A673 (cell line): ENCODE data around the gene ABHD10.

ENCODE experiments used
- EZH2 ChIP-seq: fragments of 200-600 bp; sonication (generic); IDR thresholded peaks from 2 replicates; pipeline ENCODE4 v1.6.1; 2017; ENCODE audit warnings: borderline replicate concordance, low read depth, mild to moderate bottlenecking, mixed read lengths, antibody characterized with exemption, low read length; ENCODE audit not compliant: poor library complexity, severe bottlenecking
- TF ChIP-seq, protein P1 (sequence below): fragments of 300-800, 200-600 bp; sonication (generic); conservative IDR thresholded peaks from 2 replicates; pipeline ENCODE4 v1.5.1; 2017; ENCODE audit warnings: low read depth, mild to moderate bottlenecking, antibody characterized with exemption, low read length, moderate library complexity, mixed read lengths

DNA sequence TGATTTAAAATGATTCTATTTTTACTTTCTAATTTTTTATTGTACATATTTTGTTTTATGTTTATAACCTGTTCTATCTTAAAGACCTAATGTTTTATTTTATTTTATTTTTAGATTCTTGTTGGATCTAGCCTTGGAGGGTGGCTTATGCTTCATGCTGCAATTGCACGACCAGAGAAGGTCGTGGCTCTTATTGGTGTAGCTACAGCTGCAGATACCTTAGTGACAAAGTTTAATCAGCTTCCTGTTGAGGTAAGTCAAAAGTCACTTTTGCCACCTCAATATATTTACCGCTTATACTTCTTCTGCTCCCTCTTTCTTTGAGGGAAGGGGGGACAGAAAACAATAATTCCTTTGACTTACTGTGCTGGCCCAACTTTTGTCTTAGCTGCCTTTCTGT, 8.0 kb downstream of the ABHD10 start:
- TF ChIP-seq, protein P1, sequence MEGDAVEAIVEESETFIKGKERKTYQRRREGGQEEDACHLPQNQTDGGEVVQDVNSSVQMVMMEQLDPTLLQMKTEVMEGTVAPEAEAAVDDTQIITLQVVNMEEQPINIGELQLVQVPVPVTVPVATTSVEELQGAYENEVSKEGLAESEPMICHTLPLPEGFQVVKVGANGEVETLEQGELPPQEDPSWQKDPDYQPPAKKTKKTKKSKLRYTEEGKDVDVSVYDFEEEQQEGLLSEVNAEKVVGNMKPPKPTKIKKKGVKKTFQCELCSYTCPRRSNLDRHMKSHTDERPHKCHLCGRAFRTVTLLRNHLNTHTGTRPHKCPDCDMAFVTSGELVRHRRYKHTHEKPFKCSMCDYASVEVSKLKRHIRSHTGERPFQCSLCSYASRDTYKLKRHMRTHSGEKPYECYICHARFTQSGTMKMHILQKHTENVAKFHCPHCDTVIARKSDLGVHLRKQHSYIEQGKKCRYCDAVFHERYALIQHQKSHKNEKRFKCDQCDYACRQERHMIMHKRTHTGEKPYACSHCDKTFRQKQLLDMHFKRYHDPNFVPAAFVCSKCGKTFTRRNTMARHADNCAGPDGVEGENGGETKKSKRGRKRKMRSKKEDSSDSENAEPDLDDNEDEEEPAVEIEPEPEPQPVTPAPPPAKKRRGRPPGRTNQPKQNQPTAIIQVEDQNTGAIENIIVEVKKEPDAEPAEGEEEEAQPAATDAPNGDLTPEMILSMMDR = no peak
- TF ChIP-seq EZH2 = no peak
